GM12801 (cell line): Measurements from ENCODE around the gene TRPC6.

Experiments used
- TF ChIP-seq, protein P1 (sequence below): IDR thresholded peaks from one replicate; pipeline ENCODE4 v1.5.1; 2011; ENCODE audit warnings: control low read depth; ENCODE audit not compliant: insufficient read length; ENCODE audit errors: extremely low read depth

The TRPC6 gene

DNA sequence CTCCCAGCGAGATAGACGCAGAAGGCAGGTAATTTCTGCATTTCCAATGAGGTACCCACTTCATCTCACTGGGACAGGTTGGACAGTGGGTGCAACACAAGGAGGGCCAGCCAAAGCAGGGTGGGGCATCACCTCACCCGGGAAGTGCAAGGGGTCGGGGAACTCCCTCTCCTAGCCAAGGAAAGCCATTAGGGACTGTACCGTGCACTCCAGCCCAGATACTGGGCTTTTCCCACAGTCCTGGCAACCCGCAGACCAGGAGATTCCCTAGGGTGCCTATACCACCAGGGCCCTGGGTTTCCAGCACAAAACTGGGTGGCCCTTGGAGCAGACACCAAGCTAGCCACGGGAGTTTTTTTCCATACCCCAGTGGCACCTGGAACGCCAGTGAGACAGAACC lies 17.2 kb downstream of the TRPC6 start:
- TF ChIP-seq, protein P1, sequence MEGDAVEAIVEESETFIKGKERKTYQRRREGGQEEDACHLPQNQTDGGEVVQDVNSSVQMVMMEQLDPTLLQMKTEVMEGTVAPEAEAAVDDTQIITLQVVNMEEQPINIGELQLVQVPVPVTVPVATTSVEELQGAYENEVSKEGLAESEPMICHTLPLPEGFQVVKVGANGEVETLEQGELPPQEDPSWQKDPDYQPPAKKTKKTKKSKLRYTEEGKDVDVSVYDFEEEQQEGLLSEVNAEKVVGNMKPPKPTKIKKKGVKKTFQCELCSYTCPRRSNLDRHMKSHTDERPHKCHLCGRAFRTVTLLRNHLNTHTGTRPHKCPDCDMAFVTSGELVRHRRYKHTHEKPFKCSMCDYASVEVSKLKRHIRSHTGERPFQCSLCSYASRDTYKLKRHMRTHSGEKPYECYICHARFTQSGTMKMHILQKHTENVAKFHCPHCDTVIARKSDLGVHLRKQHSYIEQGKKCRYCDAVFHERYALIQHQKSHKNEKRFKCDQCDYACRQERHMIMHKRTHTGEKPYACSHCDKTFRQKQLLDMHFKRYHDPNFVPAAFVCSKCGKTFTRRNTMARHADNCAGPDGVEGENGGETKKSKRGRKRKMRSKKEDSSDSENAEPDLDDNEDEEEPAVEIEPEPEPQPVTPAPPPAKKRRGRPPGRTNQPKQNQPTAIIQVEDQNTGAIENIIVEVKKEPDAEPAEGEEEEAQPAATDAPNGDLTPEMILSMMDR, result no peak

DNA sequence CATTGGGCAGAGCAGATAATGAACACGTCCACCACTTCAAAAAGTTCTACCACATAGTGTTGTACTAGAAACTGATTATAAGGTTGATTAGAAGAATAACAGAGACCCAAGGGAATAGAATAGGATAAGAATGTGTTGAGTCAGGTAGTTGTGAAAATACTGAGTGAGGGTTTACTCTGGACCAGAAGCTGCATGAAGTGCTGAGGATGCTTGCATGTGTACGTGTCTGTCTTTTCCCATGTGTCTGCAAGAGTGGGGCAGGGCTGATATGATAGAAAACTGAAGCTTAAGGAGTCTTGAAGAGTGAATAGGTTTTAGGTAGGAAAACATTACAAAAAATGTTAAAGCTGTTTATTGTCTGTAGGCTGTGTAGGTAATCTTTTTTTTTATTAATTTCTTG lies 20.6 kb downstream of the TRPC6 start:
- TF ChIP-seq, protein P1, result no peak

DNA sequence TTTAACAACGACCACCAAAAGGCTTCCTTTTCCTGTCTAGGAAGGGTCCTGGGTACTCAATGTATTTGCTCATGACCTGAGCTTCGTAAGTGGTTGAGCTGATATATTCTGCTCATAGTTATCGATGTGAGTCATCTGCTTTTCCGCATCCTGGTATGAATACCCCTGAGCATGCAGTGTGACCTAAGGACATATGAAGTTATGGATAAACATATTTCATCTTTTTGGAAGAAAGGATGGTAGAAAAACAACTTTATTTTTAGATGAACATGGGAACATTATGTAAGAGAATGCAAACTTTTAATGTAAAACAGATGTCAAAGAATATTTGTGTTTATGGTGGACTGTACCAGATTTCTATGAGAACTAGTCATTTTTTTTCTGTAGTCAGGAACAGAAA lies 28.4 kb downstream of the TRPC6 start:
- TF ChIP-seq, protein P1, result no peak

DNA sequence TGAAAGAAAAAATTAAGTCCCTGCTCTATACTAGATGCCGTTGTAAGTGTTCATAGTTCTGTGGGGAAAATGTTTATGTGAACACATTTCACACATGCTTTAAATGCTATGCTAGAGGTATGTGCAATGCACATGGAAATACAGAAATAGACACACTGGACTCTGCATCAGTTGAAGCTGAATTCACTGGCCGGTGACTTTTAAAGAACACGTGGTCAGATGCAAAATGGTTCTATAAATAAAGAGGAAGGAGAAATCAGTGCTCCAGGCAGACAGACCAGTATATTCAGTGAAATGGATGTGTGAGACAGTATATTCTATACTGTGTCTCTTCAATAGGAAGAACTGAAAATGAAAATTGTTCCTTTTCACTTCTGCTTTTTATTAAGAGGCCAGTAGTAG lies 29.9 kb downstream of the TRPC6 start:
- TF ChIP-seq, protein P1, result no peak

DNA sequence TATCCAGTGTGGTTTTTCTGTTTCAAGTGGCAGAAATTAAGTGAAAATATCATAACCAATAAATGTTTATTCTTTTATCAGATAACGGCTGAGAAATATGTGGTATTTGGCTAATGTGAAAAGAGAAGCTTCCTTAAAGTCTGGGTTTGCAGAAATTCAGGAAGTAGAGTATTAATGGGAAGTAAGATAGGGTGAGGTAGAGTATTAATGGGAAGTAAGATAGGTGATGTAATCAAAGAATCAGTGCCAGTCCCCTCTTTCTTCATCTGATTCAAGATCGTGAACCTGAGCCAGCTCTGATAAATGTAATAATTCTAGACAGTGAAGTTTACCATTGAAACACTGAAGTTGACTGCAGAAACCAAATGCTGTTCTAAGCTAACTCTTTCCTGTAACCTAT lies 30.9 kb downstream of the TRPC6 start:
- TF ChIP-seq, protein P1, result no peak

DNA sequence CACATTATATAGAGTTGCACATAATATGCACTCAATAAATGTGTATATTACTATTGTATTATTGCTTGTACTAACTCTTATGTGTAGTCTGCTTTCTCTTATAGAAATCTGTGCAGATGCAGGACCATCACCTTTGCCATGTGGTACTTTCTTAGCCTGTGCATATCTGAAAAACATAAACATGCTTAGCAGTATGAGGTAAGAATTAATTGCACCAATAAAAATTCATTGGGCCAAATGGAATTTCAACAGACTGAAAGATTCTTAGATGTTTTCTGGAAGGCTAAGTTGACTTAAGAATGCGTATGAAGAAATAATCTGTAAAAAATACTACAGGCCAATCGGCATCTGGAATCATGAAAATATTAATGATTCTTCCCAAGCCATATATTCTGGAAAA lies 55.3 kb downstream of the TRPC6 start:
- TF ChIP-seq, protein P1, result no peak

DNA sequence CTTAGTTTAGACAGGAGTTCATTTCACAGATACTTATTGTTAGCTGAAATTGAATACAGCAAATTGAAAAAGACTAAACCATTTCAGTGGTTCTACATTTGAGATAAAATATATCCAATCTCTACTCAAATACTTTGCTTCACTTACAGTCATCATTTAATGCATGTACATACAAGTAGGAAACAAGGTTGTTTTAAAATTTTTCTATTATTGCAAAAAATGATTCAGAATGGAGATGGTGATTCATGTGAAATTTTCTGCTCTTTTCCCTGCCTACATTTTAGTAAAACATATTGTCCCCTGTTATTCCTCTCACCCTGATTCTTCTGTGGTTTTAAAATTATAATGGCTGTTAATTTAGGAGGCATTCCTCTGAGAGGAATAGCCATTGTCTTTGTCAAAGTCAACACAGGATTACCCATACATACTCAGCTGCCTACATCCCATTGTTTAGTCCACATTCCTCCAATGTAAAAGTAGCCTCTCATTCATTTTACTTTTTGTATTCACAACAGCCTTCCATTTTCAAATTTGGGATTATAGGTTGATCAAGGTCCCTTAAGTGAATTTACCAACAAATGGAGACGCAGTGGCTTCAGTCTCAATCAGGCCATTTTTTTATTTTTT lies 60.1 kb downstream of the TRPC6 start:
- TF ChIP-seq, protein P1, result no peak

DNA sequence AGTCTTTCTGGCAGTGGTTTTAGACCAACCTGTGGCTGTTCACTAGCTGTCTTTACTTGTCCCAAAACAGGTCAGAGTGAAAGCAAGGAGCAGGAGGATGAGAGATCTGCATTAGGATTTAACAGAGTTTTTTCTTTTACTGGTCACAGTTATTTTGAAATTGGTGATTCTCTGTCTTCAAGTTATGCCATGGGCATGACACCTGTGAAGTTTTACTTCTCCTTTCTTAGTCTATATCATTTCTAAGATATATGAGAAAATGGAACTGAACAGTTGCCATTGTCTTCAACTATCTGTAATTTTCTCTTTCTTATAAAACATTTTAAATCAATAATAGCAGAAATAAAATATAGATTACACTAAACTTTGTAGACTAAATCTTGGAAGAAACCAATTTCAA lies 60.6 kb downstream of the TRPC6 start:
- TF ChIP-seq, protein P1, result no peak
